ENCODE data around the gene MBP. TPM values are rescaled to one million over a fixed set of nuclear protein-coding genes. Genes with fewer than 3 reads are reported as not detected.

Gene MBP
- total and polyA plus RNA-seq, 5 experiments from 2014 or later = 89.2 to 148 (median 105) TPM

GRCh38 chr18:77054606-77055428 is 77.8 kb downstream of the MBP start:
- ATAC-seq (peak; percentile 87 to 90), DNase-seq (peak; percentile 57 to 87 (median 82))
- Mint-ChIP-seq H3K4me3 (peak overlapping the region; percentile 59 to 90 (median 80)), H3K27ac (peak overlapping the region; percentile 87 to 100 (median 96)), H3K9me3 (no peaks in the 10 kb centered on the region), H3K27me3 (no peaks in the 10 kb centered on the region), H3K4me1 (peaks cover 35 to 74% (median 70%) of the 10 kb centered on the region in 4 donors), H3K36me3 (peaks cover 0 to 11% (median 1%) of the 10 kb centered on the region in 3 donors)
- POLR2A ChIA-PET = interaction anchor here (0.8 to 3.4 kb wide), 12 partner anchors 8 to 235 kb away, joined by 3 to 21 read pairs (median 6); partner anchors contain the start of gene MBP

- Mint-ChIP-seq H3K27ac (peak overlapping the region; percentile 87 to 100 (median 96)), H3K36me3 (peaks cover 0 to 8% (median 1%) of the 10 kb centered on the region in 3 donors), H3K9me3 (no peaks in the 10 kb centered on the region), H3K27me3 (no peaks in the 10 kb centered on the region), H3K4me3 (peak overlapping the region; percentile 59 to 90 (median 80)), H3K4me1 (peaks cover 33 to 72% (median 67%) of the 10 kb centered on the region in 4 donors)
- ATAC-seq (peak in 1 of 2 donors; percentile 16), DNase-seq (no peak)
- POLR2A ChIA-PET = interaction anchor here (1.0 to 3.4 kb wide), 8 partner anchors 9 to 77 kb away, joined by 3 to 21 read pairs (median 8); partner anchors contain the start of gene MBP
These were observed 78.3 kb downstream of the MBP start for GRCh38 chr18:77054288-77054605.

- H3K27ac Mint-ChIP-seq = peak overlapping the region; percentile 87 to 100 (median 96)
- H3K27me3 Mint-ChIP-seq = no peaks in the 10 kb centered on the region
These were observed 78.8 kb downstream of the MBP start for GRCh38 chr18:77053616-77054287.

GRCh38 chr18:77052983-77053309 is 79.6 kb downstream of the MBP start:
- H3K9me3 Mint-ChIP-seq = no peaks in the 10 kb centered on the region
- POLR2A ChIA-PET = interaction anchor here (0.6 to 3.4 kb wide), 4 partner anchors 10 to 78 kb away, joined by 4 to 21 read pairs (median 7); partner anchors contain the start of gene MBP
- peaks cover 36 to 70% (median 68%) of the 10 kb centered on the region in 4 donors for H3K4me1 Mint-ChIP-seq
- peaks cover 3 to 13% (median 4%) of the 10 kb centered on the region in 3 donors for H3K36me3 Mint-ChIP-seq
- peak in 1 of 10 donors; percentile 22 for DNase-seq
- H3K27me3 Mint-ChIP-seq = no peaks in the 10 kb centered on the region
- peak overlapping the region; percentile 31 to 86 (median 66) for H3K4me3 Mint-ChIP-seq
- no peak for ATAC-seq
- H3K27ac Mint-ChIP-seq = peak overlapping the region; percentile 76 to 100 (median 96)

More at GRCh38 chr18:77053616-77054287, 78.8 kb downstream of the MBP start:
- Mint-ChIP-seq H3K36me3 (peaks cover 0 to 8% (median 1%) of the 10 kb centered on the region in 3 donors), H3K4me1 (peaks cover 33 to 68% (median 65%) of the 10 kb centered on the region in 4 donors), H3K4me3 (peak overlapping the region; percentile 59 to 90 (median 80)), H3K9me3 (no peaks in the 10 kb centered on the region)
- ATAC-seq (no peak), DNase-seq (no peak)
- POLR2A ChIA-PET = interaction anchor here (1.0 to 3.4 kb wide), 8 partner anchors 9 to 78 kb away, joined by 3 to 21 read pairs (median 8); partner anchors contain the start of gene MBP

GRCh38 chr18:77052297-77052982 is 80.1 kb downstream of the MBP start:
- Mint-ChIP-seq H3K27me3 (no peaks in the 10 kb centered on the region), H3K4me1 (peaks cover 38 to 72% (median 70%) of the 10 kb centered on the region in 4 donors), H3K27ac (peak overlapping the region; percentile 76 to 100 (median 94)), H3K36me3 (peaks cover 4 to 16% (median 6%) of the 10 kb centered on the region in 3 donors), H3K9me3 (no peaks in the 10 kb centered on the region), H3K4me3 (peak overlapping the region; percentile 38 to 86 (median 56))
- POLR2A ChIA-PET = interaction anchor here (0.6 to 3.4 kb wide), 3 partner anchors 11 to 79 kb away, joined by 4 to 21 read pairs (median 9); partner anchors contain the start of gene MBP
- no peak for DNase-seq
- ATAC-seq = no peak

- ATAC-seq = no peak
- H3K27me3 Mint-ChIP-seq = no peaks in the 10 kb centered on the region
- H3K36me3 Mint-ChIP-seq = peaks cover 4 to 17% (median 7%) of the 10 kb centered on the region in 3 donors
- H3K9me3 Mint-ChIP-seq = no peaks in the 10 kb centered on the region
- peaks cover 36 to 69% (median 66%) of the 10 kb centered on the region in 4 donors for H3K4me1 Mint-ChIP-seq
- DNase-seq = no peak
- H3K27ac Mint-ChIP-seq = peak overlapping the region; percentile 30 to 100 (median 86)
- POLR2A ChIA-PET = no interaction called here
- peak overlapping the region in 6 of 10 donors; percentile 6 to 80 (median 28) for H3K4me3 Mint-ChIP-seq
These were observed 80.8 kb downstream of the MBP start for GRCh38 chr18:77051581-77052296.

- DNase-seq (no peak), ATAC-seq (no peak)
- H3K36me3 Mint-ChIP-seq = peaks cover 4 to 29% (median 10%) of the 10 kb centered on the region in 3 donors
- no peaks in the 10 kb centered on the region for H3K9me3 Mint-ChIP-seq
- H3K4me3 Mint-ChIP-seq = no peak overlapping the region
- H3K27ac Mint-ChIP-seq = peak overlapping the region in 1 of 10 donors; percentile 40
- H3K4me1 Mint-ChIP-seq = peaks cover 31 to 57% (median 55%) of the 10 kb centered on the region in 4 donors
- POLR2A ChIA-PET = no interaction called here
- no peaks in the 10 kb centered on the region for H3K27me3 Mint-ChIP-seq
These were observed 82.6 kb downstream of the MBP start for GRCh38 chr18:77049938-77050337.

- H3K27ac Mint-ChIP-seq = peak overlapping the region in 6 of 10 donors; percentile 27 to 76 (median 39)
- H3K36me3 Mint-ChIP-seq = peaks cover 9 to 47% (median 20%) of the 10 kb centered on the region in 3 donors
- no peak overlapping the region for H3K4me3 Mint-ChIP-seq
- DNase-seq (no peak), ATAC-seq (no peak)
- no peaks in the 10 kb centered on the region for H3K9me3 Mint-ChIP-seq
- POLR2A ChIA-PET = no interaction called here
- H3K4me1 Mint-ChIP-seq = peaks cover 32 to 55% (median 47%) of the 10 kb centered on the region in 4 donors
- no peaks in the 10 kb centered on the region for H3K27me3 Mint-ChIP-seq
These were observed 84.7 kb downstream of the MBP start for GRCh38 chr18:77047803-77048419.

GRCh38 chr18:77046994-77047393 is 85.6 kb downstream of the MBP start:
- Mint-ChIP-seq H3K27me3 (no peaks in the 10 kb centered on the region), H3K36me3 (peaks cover 9 to 52% (median 20%) of the 10 kb centered on the region in 3 donors), H3K4me3 (no peak overlapping the region), H3K4me1 (peaks cover 27 to 45% (median 40%) of the 10 kb centered on the region in 4 donors), H3K27ac (peak overlapping the region in 4 of 10 donors; percentile 36 to 79 (median 49)), H3K9me3 (no peaks in the 10 kb centered on the region)
- DNase-seq (no peak), ATAC-seq (no peak)
- POLR2A ChIA-PET = no interaction called here

- Mint-ChIP-seq H3K4me1 (peaks cover 25 to 40% (median 34%) of the 10 kb centered on the region in 4 donors), H3K27ac (peak overlapping the region in 4 of 10 donors; percentile 20 to 56 (median 38)), H3K36me3 (peaks cover 9 to 56% (median 19%) of the 10 kb centered on the region in 3 donors), H3K4me3 (no peak overlapping the region), H3K27me3 (no peaks in the 10 kb centered on the region), H3K9me3 (no peaks in the 10 kb centered on the region)
- DNase-seq (no peak), ATAC-seq (no peak)
- POLR2A ChIA-PET = no interaction called here
These were observed 86.2 kb downstream of the MBP start for GRCh38 chr18:77046409-77046808.

- POLR2A ChIA-PET = no interaction called here
- H3K27me3 Mint-ChIP-seq = no peaks in the 10 kb centered on the region
- no peak for ATAC-seq
- peaks cover 0 to 2% (median 0%) of the 10 kb centered on the region in 9 donors for H3K9me3 Mint-ChIP-seq
- H3K4me1 Mint-ChIP-seq = peaks cover 25 to 35% (median 32%) of the 10 kb centered on the region in 4 donors
- H3K4me3 Mint-ChIP-seq = no peak overlapping the region
- no peak for DNase-seq
- H3K27ac Mint-ChIP-seq = peak overlapping the region in 1 of 10 donors; percentile 39
- H3K36me3 Mint-ChIP-seq = peaks cover 9 to 57% (median 19%) of the 10 kb centered on the region in 3 donors
These were observed 86.9 kb downstream of the MBP start for GRCh38 chr18:77045677-77046076.
